Measurements from ENCODE around the gene SNED1.

DNA sequence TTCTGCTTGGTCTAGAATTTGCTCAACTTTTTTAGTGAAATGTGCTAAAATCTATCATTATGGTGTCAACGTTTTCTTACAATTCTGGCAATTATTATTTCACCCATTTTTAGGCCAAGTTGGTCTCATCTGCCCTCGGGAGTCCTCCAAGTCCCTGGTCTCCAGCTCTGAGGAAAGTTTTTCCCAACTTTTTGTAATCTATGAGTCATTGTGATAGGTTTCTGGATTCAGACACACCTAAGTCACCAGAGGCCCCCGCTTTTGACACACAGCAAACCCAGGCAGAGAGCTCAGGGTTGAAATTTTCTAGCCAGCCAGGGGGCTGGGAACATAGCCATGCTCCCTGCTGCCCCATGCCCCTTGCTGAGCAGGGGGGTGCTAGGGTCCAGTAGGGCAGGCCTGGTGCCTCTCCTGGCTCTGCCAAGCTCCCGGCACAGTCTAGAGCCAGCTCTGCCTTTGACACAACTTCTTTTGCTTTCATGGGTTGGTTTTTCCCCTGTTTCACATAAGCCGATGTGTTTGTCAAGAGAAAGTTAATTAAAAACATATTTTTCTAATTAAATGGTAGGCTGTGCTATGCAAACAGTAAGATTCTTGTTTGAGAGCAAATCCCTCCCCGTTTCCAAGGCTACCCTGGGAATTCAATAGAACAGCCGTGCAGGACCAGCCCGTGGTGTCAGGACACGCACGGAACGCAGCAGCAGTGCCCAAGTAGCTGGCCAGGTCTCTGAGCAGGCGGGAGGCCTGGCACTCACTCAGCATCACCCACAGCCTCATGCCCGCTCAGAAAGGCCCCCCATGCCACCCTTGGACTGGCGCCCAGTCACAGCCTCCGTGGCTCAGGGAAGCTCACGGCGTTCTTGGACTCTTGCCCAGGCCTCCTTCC is 25.5 kb upstream of the SNED1 start:
- TF ChIP-seq POLR2AphosphoS5 (IDR thresholded peaks at IDR 0.05; ENCODE audit: low read depth, low read length) (no peak), FOXP2 (optimal IDR thresholded peaks at IDR 0.05; ENCODE audit: borderline replicate concordance, extremely low read depth, extremely low read length, insufficient read depth) (no peak)
